A673 (cell line): Measurements from ENCODE around the gene BRCC3. TPM values are rescaled to one million over a fixed set of nuclear protein-coding genes. Genes with fewer than 3 reads are reported as not detected.

Experiments
- BruUV-seq: library from RNA; stranded (reverse); fragments of 400-500 nt; replicated peaks from 2 replicates; lab custom pipeline; 2021; lab: Mats Ljungman, UMichigan
- CTCF ChIA-PET: fragments of 300-600 bp; sonication (Branson Sonifier 250); formaldehyde crosslinking; loops from one replicate; lab custom pipeline; 2022; ENCODE audit warnings: antibody characterized with exemption; lab: Charles Lee
- POLR2A ChIA-PET: fragments of 300-600 bp; sonication (Branson Sonifier 250); formaldehyde crosslinking; loops from one replicate; lab custom pipeline; 2022; ENCODE audit warnings: antibody characterized with exemption; ENCODE audit not compliant: low non-redundant PET; lab: Charles Lee
- DNase-seq: peaks from one replicate; pipeline ENCODE4 v3.0.0-alpha.2; 2015; ENCODE audit warnings: low spot score
- H3K27ac ChIP-seq: fragments of 200-600 bp; sonication (generic); 2 replicates; pipeline ENCODE4 v1.5.1; 2016; ENCODE audit warnings: mixed run types, low read depth, mild to moderate bottlenecking, mixed read lengths, antibody characterized with exemption, low read length; ENCODE audit not compliant: poor library complexity, severe bottlenecking
- H3K27me3 ChIP-seq: fragments of 200-600 bp; sonication (generic); replicated peaks from 2 replicates; pipeline ENCODE4 v1.6.1; 2017; ENCODE audit warnings: mixed run types, low read depth, mild to moderate bottlenecking, mixed read lengths, antibody characterized with exemption, low read length; ENCODE audit not compliant: insufficient read depth, poor library complexity
- H3K36me3 ChIP-seq: fragments of 200-600 bp; sonication (generic); 2 replicates; pipeline ENCODE4 v1.6.1; 2016; ENCODE audit warnings: mixed run types, mild to moderate bottlenecking, mixed read lengths, antibody characterized with exemption, low read length; ENCODE audit not compliant: insufficient read depth, poor library complexity, severe bottlenecking
- H3K4me1 ChIP-seq: fragments of 200-600 bp; sonication (generic); 2 replicates; pipeline ENCODE4 v1.6.1; 2017; ENCODE audit warnings: mixed run types, mild to moderate bottlenecking, mixed read lengths, antibody characterized with exemption, low read length; ENCODE audit not compliant: insufficient read depth, poor library complexity, severe bottlenecking
- H3K4me3 ChIP-seq: fragments of 200-600 bp; sonication (generic); 2 replicates; pipeline ENCODE4 v1.5.1; 2016; ENCODE audit warnings: low read depth, mixed run types, mild to moderate bottlenecking, mixed read lengths, low read length; ENCODE audit not compliant: poor library complexity, severe bottlenecking
- H3K9me3 ChIP-seq: fragments of 200-600 bp; sonication (generic); 2 replicates; pipeline ENCODE4 v1.6.1; 2016; ENCODE audit warnings: mixed run types, low read depth, mild to moderate bottlenecking, mixed read lengths, antibody characterized with exemption, low read length; ENCODE audit not compliant: poor library complexity, severe bottlenecking
- EZH2 ChIP-seq: fragments of 200-600 bp; sonication (generic); IDR thresholded peaks from 2 replicates; pipeline ENCODE4 v1.6.1; 2017; ENCODE audit warnings: borderline replicate concordance, low read depth, mild to moderate bottlenecking, mixed read lengths, antibody characterized with exemption, low read length; ENCODE audit not compliant: poor library complexity, severe bottlenecking
- intact Hi-C: fragments of 100-400 bp; cut with micrococcal nuclease; formaldehyde crosslinking; loops from one replicate; pipeline ENCODE4 v1.10.0; 2022; ENCODE audit not compliant: unreplicated experiment
- total RNA-seq: library from RNA; stranded (reverse); gene quantifications from 2 replicates; pipeline ENCODE4 v1.2.3, GENCODE V29; 2021
- TF ChIP-seq, protein P1 (sequence below): fragments of 300-800, 200-600 bp; sonication (generic); conservative IDR thresholded peaks from 2 replicates; pipeline ENCODE4 v1.5.1; 2017; ENCODE audit warnings: low read depth, mild to moderate bottlenecking, antibody characterized with exemption, low read length, moderate library complexity, mixed read lengths

BRCC3 gene
- total RNA-seq, 1 experiment from 2014 or later = 25.7 TPM

DNA sequence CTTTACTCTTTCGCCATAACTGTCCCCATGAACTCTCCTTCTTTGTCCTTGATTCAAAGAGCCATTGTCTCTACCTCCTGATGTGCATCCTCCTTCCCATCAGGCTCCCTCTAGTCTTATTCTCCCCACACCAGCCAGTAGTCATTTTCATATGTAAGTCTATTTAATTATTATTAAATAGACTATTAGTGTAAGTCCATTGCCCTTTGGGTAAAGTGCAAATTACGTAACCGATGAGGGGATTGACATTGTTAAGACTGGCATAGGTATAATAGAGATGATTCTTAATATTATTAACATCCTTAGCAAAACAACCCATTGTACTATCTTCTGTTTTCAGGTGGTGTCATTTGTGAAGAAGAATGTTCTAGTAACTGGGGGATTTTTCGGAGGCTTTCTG is 17.1 kb upstream of the BRCC3 start:
- no peaks in the 10 kb centered on the region for H3K4me1 ChIP-seq
- no TSS peak for BruUV-seq
- TF ChIP-seq EZH2 = no peak
- TF ChIP-seq, protein P1, sequence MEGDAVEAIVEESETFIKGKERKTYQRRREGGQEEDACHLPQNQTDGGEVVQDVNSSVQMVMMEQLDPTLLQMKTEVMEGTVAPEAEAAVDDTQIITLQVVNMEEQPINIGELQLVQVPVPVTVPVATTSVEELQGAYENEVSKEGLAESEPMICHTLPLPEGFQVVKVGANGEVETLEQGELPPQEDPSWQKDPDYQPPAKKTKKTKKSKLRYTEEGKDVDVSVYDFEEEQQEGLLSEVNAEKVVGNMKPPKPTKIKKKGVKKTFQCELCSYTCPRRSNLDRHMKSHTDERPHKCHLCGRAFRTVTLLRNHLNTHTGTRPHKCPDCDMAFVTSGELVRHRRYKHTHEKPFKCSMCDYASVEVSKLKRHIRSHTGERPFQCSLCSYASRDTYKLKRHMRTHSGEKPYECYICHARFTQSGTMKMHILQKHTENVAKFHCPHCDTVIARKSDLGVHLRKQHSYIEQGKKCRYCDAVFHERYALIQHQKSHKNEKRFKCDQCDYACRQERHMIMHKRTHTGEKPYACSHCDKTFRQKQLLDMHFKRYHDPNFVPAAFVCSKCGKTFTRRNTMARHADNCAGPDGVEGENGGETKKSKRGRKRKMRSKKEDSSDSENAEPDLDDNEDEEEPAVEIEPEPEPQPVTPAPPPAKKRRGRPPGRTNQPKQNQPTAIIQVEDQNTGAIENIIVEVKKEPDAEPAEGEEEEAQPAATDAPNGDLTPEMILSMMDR = no peak
- no peaks in the 10 kb centered on the region for H3K9me3 ChIP-seq
- no peaks in the 10 kb centered on the region for H3K36me3 ChIP-seq
- no peaks in the 10 kb centered on the region for H3K27me3 ChIP-seq
- DNase-seq = no peak
- intact Hi-C loops = loop anchor here (10.0 kb wide), 1 partner anchor 139 kb away; no protein-coding TSS in a partner anchor
- ChIA-PET CTCF (no interaction called here), POLR2A (no interaction called here)
- H3K4me3 ChIP-seq = no peak overlapping the region
- H3K27ac ChIP-seq = no peak overlapping the region

DNA sequence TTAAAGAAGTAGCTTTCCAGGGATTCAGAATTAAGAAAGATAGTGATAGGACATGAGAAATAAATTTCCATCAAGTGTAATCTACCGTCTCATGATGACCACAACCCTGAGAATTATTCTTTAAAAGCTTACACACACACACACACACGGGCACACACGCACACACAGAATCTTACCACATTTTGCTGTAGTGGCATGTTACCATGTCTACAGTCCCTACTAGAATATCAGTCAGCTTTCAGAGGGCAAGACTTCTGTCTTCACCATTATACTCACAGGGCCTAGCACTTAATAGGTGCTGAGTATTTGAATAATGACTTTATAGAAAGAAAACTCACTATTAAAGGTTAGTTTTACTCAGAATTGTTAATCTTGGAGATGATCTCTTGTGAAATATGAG is 15.8 kb upstream of the BRCC3 start:
- H3K4me1 ChIP-seq = no peaks in the 10 kb centered on the region
- no TSS peak for BruUV-seq
- no peak for DNase-seq
- no peaks in the 10 kb centered on the region for H3K36me3 ChIP-seq
- H3K27me3 ChIP-seq = no peaks in the 10 kb centered on the region
- H3K4me3 ChIP-seq = no peak overlapping the region
- TF ChIP-seq, protein P1 = no peak
- TF ChIP-seq EZH2 = no peak
- H3K27ac ChIP-seq = no peak overlapping the region
- ChIA-PET POLR2A (no interaction called here), CTCF (interaction anchor here (1.3 kb wide), 1 partner anchor 138 kb away, joined by 6 read pairs; no protein-coding TSS in a partner anchor)
- no peaks in the 10 kb centered on the region for H3K9me3 ChIP-seq
- intact Hi-C loops = loop anchor here (10.0 kb wide), 1 partner anchor 141 kb away; no protein-coding TSS in a partner anchor

DNA sequence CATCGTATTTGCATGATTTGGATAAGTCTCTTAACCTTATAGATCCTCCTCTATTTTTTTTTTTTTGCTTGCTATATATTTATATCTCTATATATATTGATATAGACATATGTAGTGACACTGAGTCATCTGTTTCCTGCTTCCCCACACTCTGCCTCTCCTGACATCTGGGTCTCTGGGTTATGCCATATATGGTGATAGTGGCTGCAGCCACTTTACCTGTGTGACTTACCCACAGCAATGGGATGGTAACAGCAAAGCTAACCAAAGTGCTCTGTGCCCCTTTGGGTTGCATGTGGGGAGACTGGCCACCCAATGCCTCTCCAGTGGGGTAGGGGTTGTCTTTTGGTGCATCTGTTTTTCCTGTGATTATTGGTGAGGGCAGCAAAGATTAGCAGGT is 14.8 kb upstream of the BRCC3 start:
- intact Hi-C loops = loop anchor here (10.0 kb wide), 1 partner anchor 142 kb away; no protein-coding TSS in a partner anchor
- POLR2A ChIA-PET = no interaction called here

More for the DNA sequence above, 14.8 kb upstream of the BRCC3 start:
- TF ChIP-seq, protein P1 = no peak
- no peak for TF ChIP-seq EZH2
- no peak overlapping the region for H3K4me3 ChIP-seq
- no peaks in the 10 kb centered on the region for H3K36me3 ChIP-seq
- H3K27ac ChIP-seq = no peak overlapping the region
- no peaks in the 10 kb centered on the region for H3K4me1 ChIP-seq
- CTCF ChIA-PET = no interaction called here
- H3K9me3 ChIP-seq = no peaks in the 10 kb centered on the region
- no peak for DNase-seq
- no peaks in the 10 kb centered on the region for H3K27me3 ChIP-seq
- BruUV-seq = no TSS peak
